H9 (cell line): ENCODE results near the gene TSPAN5. TPM values are rescaled to one million over a fixed set of nuclear protein-coding genes. Genes with fewer than 3 reads are reported as not detected.
A peak's percentile ranks its signal among the peaks of the same experiment; 100 is the strongest.

Source experiments
- DNase-seq: peaks from one replicate; pipeline ENCODE4 v3.0.0-alpha.2; 2017
- H2AFZ ChIP-seq: one replicate; pipeline ENCODE4 v1.6.1; 2013; ENCODE audit warnings: mild to moderate bottlenecking, low read length, control low read depth, moderate library complexity
- H2AK5ac ChIP-seq: 2 replicates; pipeline ENCODE4 v1.6.1; 2013; ENCODE audit warnings: low read length, control low read depth, mixed read lengths; ENCODE audit not compliant: insufficient read length
- H2BK120ac ChIP-seq: one replicate; pipeline ENCODE4 v1.6.1; 2013; ENCODE audit warnings: low read depth, mild to moderate bottlenecking, low read length, control low read depth, inconsistent platforms; ENCODE audit not compliant: poor library complexity, severe bottlenecking
- H2BK12ac ChIP-seq: 2 replicates; pipeline ENCODE4 v1.6.1; 2013; ENCODE audit warnings: low read length, control low read depth, mixed read lengths, low read depth; ENCODE audit not compliant: insufficient read length
- H2BK15ac ChIP-seq: 2 replicates; pipeline ENCODE4 v1.6.1; 2013; ENCODE audit warnings: low read depth, low read length, control low read depth
- H2BK20ac ChIP-seq: one replicate; pipeline ENCODE4 v1.6.1; 2013; ENCODE audit warnings: low read depth, mild to moderate bottlenecking, low read length, control low read depth, inconsistent platforms; ENCODE audit not compliant: poor library complexity, severe bottlenecking
- H2BK5ac ChIP-seq: 2 replicates; pipeline ENCODE4 v1.6.1; 2013; ENCODE audit warnings: low read length, control low read depth, mixed read lengths; ENCODE audit not compliant: insufficient read length
- H3K14ac ChIP-seq: 2 replicates; pipeline ENCODE4 v1.6.1; 2013; ENCODE audit warnings: low read length, control low read depth; ENCODE audit not compliant: insufficient read depth
- H3K18ac ChIP-seq: 2 replicates; pipeline ENCODE4 v1.6.1; 2013; ENCODE audit warnings: low read depth, mild to moderate bottlenecking, mixed read lengths, low read length, control low read depth; ENCODE audit not compliant: insufficient read length
- H3K23ac ChIP-seq: 2 replicates; pipeline ENCODE4 v1.6.1; 2013; ENCODE audit warnings: low read length, control low read depth, mixed read lengths, low read depth; ENCODE audit not compliant: insufficient read length
- H3K23me2 ChIP-seq: 2 replicates; pipeline ENCODE4 v1.6.1; 2013; ENCODE audit warnings: low read depth, mild to moderate bottlenecking, mixed read lengths, low read length, control low read depth; ENCODE audit not compliant: insufficient read length, poor library complexity, severe bottlenecking
- H3K27ac ChIP-seq: 2 replicates; pipeline ENCODE4 v1.5.1; 2013; ENCODE audit warnings: low read length, control low read depth, mixed read lengths, low read depth; ENCODE audit not compliant: insufficient read length
- H3K27me3 ChIP-seq: 2 replicates; pipeline ENCODE4 v1.6.1; 2013; ENCODE audit warnings: low read length, control low read depth, inconsistent platforms; ENCODE audit not compliant: insufficient read depth
- H3K4ac ChIP-seq: 2 replicates; pipeline ENCODE4 v1.6.1; 2013; ENCODE audit warnings: low read depth, mild to moderate bottlenecking, control low read depth, inconsistent platforms, low read length, moderate library complexity
- H3K4me1 ChIP-seq: 2 replicates; pipeline ENCODE4 v1.6.1; 2013; ENCODE audit warnings: low read length, control low read depth, inconsistent platforms; ENCODE audit not compliant: insufficient read depth
- H3K4me2 ChIP-seq: 2 replicates; pipeline ENCODE4 v1.6.1; 2013; ENCODE audit warnings: low read length, control low read depth, mixed read lengths; ENCODE audit not compliant: insufficient read length, insufficient read depth
- H3K56ac ChIP-seq: 2 replicates; pipeline ENCODE4 v1.6.1; 2013; ENCODE audit warnings: low read depth, mild to moderate bottlenecking, mixed read lengths, low read length, control low read depth; ENCODE audit not compliant: insufficient read length
- H3K79me1 ChIP-seq: 2 replicates; pipeline ENCODE4 v1.6.1; 2013; ENCODE audit warnings: low read depth, mild to moderate bottlenecking, moderate library complexity, low read length, control low read depth, inconsistent platforms; ENCODE audit not compliant: insufficient read depth, poor library complexity, severe bottlenecking
- H3K79me2 ChIP-seq: 2 replicates; pipeline ENCODE4 v1.6.1; 2013; ENCODE audit warnings: low read length, control low read depth, inconsistent platforms; ENCODE audit not compliant: insufficient read depth
- H3K9ac ChIP-seq: 2 replicates; pipeline ENCODE4 v1.6.1; 2013; ENCODE audit warnings: low read length, control low read depth, mixed read lengths; ENCODE audit not compliant: insufficient read length; ENCODE audit errors: extremely low read depth
- H3K9me3 ChIP-seq: one replicate; pipeline ENCODE4 v1.6.1; 2013; ENCODE audit warnings: low read depth, low read length, inconsistent platforms; ENCODE audit not compliant: control insufficient read depth
- H3T11ph ChIP-seq: one replicate; pipeline ENCODE4 v1.6.1; 2013; ENCODE audit warnings: mild to moderate bottlenecking, low read length, control low read depth, inconsistent platforms
- H4K20me1 ChIP-seq: one replicate; pipeline ENCODE4 v1.6.1; 2013; ENCODE audit not compliant: control insufficient read depth, insufficient read length, insufficient read depth
- H4K5ac ChIP-seq: 2 replicates; pipeline ENCODE4 v1.6.1; 2013; ENCODE audit warnings: low read depth, mild to moderate bottlenecking, mixed read lengths, low read length, control low read depth; ENCODE audit not compliant: insufficient read length
- H4K8ac ChIP-seq: replicated peaks from 2 replicates; pipeline ENCODE4 v1.6.1; 2013; ENCODE audit warnings: low read length, control low read depth, mixed read lengths, low read depth; ENCODE audit not compliant: insufficient read length
- H4K91ac ChIP-seq: 2 replicates; pipeline ENCODE4 v1.6.1; 2013; ENCODE audit warnings: low read depth, mild to moderate bottlenecking, moderate library complexity, mixed read lengths, low read length, control low read depth; ENCODE audit not compliant: insufficient read length
- H3K27ac Mint-ChIP-seq, 3 experiments: 2 replicates in 2 of 3; 3 replicates in 1 of 3; pipeline ENCODE4 v1.8.0; 2020 to 2021; ENCODE audit warnings: mixed read lengths in 3 of 3, mild to moderate bottlenecking in 1 of 3, moderate library complexity in 1 of 3
- H3K27me3 Mint-ChIP-seq: 2 replicates; pipeline ENCODE4 v1.8.0; 2021; ENCODE audit warnings: low read depth, mild to moderate bottlenecking, moderate library complexity, mixed read lengths
- H3K36me3 Mint-ChIP-seq, 3 experiments: 2 replicates in 2 of 3; 3 replicates in 1 of 3; pipeline ENCODE4 v1.8.0; 2020 to 2021; ENCODE audit warnings: low read depth in 3 of 3, mixed read lengths in 3 of 3; ENCODE audit not compliant: insufficient read depth in 1 of 3
- H3K4me1 Mint-ChIP-seq, 2 experiments: 2 replicates each; pipeline ENCODE4 v1.8.0; 2020; ENCODE audit warnings: mixed read lengths in 2 of 2
- H3K4me3 Mint-ChIP-seq, 2 experiments: 2 replicates in 1 of 2; 3 replicates in 1 of 2; pipeline ENCODE4 v1.8.0; 2020 to 2021; ENCODE audit warnings: mild to moderate bottlenecking in 2 of 2, mixed read lengths in 2 of 2, moderate library complexity in 1 of 2
- H3K9me3 Mint-ChIP-seq, 2 experiments: 2 replicates in 1 of 2; 3 replicates in 1 of 2; pipeline ENCODE4 v1.8.0; 2020; ENCODE audit warnings: mild to moderate bottlenecking in 2 of 2, mixed read lengths in 2 of 2, moderate library complexity in 1 of 2
- WGBS: extraction: QIAGEN DNeasy Blood & Tissue Kit; methylation state at CpG from one replicate; pipeline ENCODE4 v1.1.7; 2013; ENCODE audit warnings: missing lambda C conversion rate, low lambda C conversion rate, mixed read lengths; ENCODE audit not compliant: insufficient read length; ENCODE audit errors: extremely low coverage; 5-methylcytosine and 5-hydroxymethylcytosine counted together
- total RNA-seq: library from RNA; stranded (reverse); gene quantifications from 2 replicates; pipeline ENCODE4 v1.2.1, GENCODE V29; 2021
- TF ChIP-seq, protein P1 (sequence below): fragments of 200-600 bp; sonication (generic); conservative IDR thresholded peaks from 3 replicates; pipeline ENCODE4 v1.8.0; 2021; ENCODE audit warnings: antibody characterized with exemption, mild to moderate bottlenecking

Gene TSPAN5
- total RNA-seq, 1 experiment from 2014 or later: 7.0 TPM

DNA sequence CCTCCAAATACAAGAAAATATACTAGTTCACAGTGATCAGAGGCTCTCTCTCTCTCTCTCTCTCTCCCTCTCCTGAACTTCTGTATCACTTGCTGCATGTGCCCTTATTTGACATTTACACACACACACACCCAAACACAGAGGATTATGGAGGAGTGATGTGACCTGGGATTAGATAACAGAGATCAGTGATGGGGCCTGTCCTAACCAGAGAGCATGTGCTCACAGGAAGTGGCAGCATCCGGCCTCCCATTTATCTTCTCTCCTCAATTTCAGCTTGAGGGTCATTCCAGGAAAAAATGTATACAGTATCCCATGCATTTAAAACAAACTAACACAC is 143.0 kb downstream of the TSPAN5 start:
- peaks cover 4 to 9% (median 9%) of the 10 kb centered on the region in 3 experiments for H3K36me3 Mint-ChIP-seq
- H3K27me3 Mint-ChIP-seq: no peaks in the 10 kb centered on the region
- Histone ChIP-seq H3K14ac (no peak overlapping the region), H4K91ac (no peak overlapping the region), H3K9ac (no peak overlapping the region), H3K9me3 (no peaks in the 10 kb centered on the region), H3K4me1 (peaks cover 3% of the 10 kb centered on the region; the same call in 1 of the 2 replicates), H4K5ac (no peak overlapping the region), H2BK15ac (no peak overlapping the region), H3K79me1 (no peaks in the 10 kb centered on the region), H4K8ac (no peak overlapping the region), H3K4ac (no peak overlapping the region), H2AFZ (no peak overlapping the region), H2BK120ac (no peak overlapping the region), H2AK5ac (no peak overlapping the region), H3K27me3 (no peaks in the 10 kb centered on the region), H3T11ph (no peak overlapping the region), H3K23me2 (no peaks in the 10 kb centered on the region), H2BK12ac (no peak overlapping the region), H2BK5ac (no peak overlapping the region), H4K20me1 (no peaks in the 10 kb centered on the region), H3K4me2 (no peak overlapping the region), H3K27ac (no peak overlapping the region), H3K56ac (no peak overlapping the region), H2BK20ac (no peak overlapping the region), H3K79me2 (no peaks in the 10 kb centered on the region), H3K23ac (no peak overlapping the region), H3K18ac (no peak overlapping the region)
- H3K27ac Mint-ChIP-seq: peak overlapping the region in 1 of 3 experiments; percentile 9; a peak in 2 of 7 replicates
- DNase-seq: no peak
- TF ChIP-seq, protein P1, sequence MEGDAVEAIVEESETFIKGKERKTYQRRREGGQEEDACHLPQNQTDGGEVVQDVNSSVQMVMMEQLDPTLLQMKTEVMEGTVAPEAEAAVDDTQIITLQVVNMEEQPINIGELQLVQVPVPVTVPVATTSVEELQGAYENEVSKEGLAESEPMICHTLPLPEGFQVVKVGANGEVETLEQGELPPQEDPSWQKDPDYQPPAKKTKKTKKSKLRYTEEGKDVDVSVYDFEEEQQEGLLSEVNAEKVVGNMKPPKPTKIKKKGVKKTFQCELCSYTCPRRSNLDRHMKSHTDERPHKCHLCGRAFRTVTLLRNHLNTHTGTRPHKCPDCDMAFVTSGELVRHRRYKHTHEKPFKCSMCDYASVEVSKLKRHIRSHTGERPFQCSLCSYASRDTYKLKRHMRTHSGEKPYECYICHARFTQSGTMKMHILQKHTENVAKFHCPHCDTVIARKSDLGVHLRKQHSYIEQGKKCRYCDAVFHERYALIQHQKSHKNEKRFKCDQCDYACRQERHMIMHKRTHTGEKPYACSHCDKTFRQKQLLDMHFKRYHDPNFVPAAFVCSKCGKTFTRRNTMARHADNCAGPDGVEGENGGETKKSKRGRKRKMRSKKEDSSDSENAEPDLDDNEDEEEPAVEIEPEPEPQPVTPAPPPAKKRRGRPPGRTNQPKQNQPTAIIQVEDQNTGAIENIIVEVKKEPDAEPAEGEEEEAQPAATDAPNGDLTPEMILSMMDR: no peak
- WGBS: no CpG with 5 or more reads among the region's 1 CpG
- H3K4me1 Mint-ChIP-seq: peaks cover 33% of the 10 kb centered on the region in 2 experiments
- H3K9me3 Mint-ChIP-seq: peaks cover 2 to 7% of the 10 kb centered on the region in 2 experiments; a peak in 4 of 5 replicates
- H3K4me3 Mint-ChIP-seq: no peak overlapping the region
